HEK293 (cell line): ENCODE data around the gene CPNE8.

Experiments used
- ZBTB17 ChIP-seq: fragments of 450-650 bp; formaldehyde crosslinking; IDR thresholded peaks from 2 replicates; pipeline ENCODE4 v1.5.1; 2016; ENCODE audit warnings: missing biosample characterization, missing genetic modification characterization
- ZNF501 ChIP-seq: fragments of 450-650 bp; formaldehyde crosslinking; IDR thresholded peaks from 2 replicates; pipeline ENCODE4 v1.5.1; 2016; ENCODE audit warnings: missing biosample characterization, missing genetic modification characterization
- TF ChIP-seq, protein P1 (sequence below): fragments of 450-650 bp; formaldehyde crosslinking; IDR thresholded peaks from 2 replicates; pipeline ENCODE4 v1.5.1; 2016; ENCODE audit warnings: missing biosample characterization, missing genetic modification characterization

DNA sequence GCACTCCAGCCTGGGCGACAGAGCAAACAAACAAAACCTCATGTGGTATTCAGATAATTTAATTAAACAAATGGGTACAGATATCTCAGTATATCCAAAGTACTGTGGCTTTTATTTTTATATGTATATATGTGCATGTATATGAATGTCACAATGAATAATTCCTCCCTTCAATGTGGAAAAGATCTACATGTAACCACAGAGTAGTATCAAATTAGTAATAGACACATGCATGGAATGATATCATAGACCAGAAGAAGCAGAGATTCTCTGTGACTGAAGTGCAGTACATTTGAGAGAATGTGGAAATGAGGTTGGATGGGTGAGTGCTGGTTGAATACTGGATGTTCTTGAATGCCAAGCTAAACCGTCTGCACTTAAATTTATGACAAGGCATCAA lies 222.9 kb downstream of the CPNE8 start:
- TF ChIP-seq ZBTB17 (tag by site-specific recombination) (no peak), ZNF501 (tag by site-specific recombination) (no peak)
- TF ChIP-seq, protein P1, sequence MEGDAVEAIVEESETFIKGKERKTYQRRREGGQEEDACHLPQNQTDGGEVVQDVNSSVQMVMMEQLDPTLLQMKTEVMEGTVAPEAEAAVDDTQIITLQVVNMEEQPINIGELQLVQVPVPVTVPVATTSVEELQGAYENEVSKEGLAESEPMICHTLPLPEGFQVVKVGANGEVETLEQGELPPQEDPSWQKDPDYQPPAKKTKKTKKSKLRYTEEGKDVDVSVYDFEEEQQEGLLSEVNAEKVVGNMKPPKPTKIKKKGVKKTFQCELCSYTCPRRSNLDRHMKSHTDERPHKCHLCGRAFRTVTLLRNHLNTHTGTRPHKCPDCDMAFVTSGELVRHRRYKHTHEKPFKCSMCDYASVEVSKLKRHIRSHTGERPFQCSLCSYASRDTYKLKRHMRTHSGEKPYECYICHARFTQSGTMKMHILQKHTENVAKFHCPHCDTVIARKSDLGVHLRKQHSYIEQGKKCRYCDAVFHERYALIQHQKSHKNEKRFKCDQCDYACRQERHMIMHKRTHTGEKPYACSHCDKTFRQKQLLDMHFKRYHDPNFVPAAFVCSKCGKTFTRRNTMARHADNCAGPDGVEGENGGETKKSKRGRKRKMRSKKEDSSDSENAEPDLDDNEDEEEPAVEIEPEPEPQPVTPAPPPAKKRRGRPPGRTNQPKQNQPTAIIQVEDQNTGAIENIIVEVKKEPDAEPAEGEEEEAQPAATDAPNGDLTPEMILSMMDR (tag by site-specific recombination) = no peak
